NCI-H345 treated with DMSO at 0.1 percent for 48 hours (cell line): ENCODE data around the gene BABAM2.
"Not testable (repeated sequence)": the region's sequence is repeated elsewhere in the genome, so short reads cannot be mapped to it uniquely, and the experiment has no call there.

Source experiments
- DNase-seq: peaks from one replicate; lab custom pipeline; 2025; ENCODE audit not compliant: unreplicated experiment; lab: John Stamatoyannopoulos, UW

The BABAM2 gene

DNA sequence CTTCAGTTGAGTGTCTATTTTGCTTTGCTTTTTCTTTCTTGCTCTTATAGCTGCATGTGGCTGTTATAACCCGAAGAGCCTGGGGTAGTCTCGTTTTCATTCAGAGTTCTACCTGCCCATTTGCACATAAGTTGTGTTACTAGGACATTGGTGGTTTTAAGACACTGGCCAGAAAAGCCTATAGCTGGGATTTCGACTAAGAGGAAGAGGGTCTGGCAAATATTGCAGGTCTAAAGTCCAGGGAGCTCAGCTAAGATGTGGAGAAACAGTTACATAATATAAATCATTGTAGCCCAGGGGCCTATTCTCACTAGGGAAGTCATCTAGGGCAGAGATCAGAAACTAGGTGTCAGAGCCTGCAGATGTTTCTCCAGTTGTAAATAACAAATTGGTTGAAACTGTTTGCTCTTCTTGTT is 120.8 kb downstream of the BABAM2 start:
- no peak for DNase-seq

DNA sequence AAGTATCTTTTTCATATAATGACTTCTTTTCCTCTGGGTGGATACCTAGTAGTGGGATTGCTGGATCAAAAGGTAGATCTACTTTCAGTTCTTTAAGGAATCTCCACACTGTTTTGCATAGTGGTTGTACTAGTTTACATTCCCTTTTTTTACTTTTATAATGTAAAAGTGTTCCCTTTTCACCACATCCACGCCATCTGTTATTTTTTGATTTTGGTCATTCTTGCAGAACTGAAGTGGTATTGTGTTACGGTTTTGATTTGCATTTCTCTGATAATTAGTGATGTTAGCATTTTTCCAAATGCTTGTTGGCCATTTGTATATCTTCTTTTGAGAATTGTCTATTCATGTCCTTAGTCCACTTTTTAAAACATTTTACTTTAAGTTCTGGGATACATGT is 127.9 kb downstream of the BABAM2 start:
- DNase-seq: not testable (repeated sequence)

DNA sequence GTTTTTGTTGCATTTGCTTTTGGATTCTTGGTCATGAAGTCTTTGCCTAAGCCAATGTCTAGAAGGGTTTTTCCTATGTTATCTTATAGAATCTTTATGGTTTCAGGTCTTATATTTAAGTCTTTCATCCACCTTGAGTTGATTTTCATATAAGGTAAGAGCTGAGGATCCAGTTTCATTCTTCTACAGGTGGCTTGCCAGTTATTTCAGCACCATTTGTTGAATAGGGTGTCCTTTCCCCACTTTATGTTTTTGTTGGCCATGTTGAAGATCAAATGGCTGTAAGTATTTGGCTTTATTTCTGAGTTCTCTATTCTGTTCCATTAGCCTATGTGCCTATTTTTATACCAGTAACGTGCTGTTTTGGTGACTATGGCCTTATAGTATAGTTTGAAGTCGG is 129.0 kb downstream of the BABAM2 start:
- DNase-seq: not testable (repeated sequence)

DNA sequence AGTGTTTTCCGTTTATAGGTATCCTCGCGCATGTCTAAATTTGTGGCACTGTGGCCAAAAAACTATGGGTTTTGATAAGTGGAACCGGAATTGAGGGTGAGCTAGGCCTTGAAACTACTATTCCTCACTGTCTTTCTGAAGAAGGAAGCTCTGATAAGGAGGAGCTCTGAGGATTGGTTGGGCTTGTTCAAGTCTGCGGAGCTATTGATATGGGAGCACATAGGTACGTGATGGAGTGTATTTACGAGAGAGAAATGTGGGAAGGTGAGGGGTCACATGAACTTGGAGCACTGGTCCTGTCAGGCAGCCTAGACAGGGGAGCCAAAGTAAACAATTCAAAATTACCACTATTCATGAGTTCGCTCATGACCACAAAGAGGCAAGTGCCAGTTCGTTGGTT is 131.4 kb downstream of the BABAM2 start:
- DNase-seq: no peak

DNA sequence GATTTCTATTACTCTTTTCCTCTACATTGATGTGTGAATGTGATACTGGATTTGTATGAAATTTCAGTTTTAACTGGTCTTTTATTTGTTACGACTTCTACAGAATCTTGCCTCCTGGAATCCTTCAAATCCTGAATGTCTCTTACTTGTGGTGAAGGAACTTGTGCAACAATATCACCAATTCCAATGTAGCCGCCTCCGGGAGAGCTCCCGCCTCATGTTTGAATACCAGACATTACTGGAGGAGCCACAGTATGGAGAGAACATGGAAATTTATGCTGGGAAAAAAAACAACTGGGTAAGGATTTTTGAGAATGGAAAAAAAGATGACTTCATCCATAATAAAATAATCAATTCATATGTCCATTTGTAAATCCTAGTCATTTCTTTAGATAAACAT is 134.6 kb downstream of the BABAM2 start:
- no peak for DNase-seq

DNA sequence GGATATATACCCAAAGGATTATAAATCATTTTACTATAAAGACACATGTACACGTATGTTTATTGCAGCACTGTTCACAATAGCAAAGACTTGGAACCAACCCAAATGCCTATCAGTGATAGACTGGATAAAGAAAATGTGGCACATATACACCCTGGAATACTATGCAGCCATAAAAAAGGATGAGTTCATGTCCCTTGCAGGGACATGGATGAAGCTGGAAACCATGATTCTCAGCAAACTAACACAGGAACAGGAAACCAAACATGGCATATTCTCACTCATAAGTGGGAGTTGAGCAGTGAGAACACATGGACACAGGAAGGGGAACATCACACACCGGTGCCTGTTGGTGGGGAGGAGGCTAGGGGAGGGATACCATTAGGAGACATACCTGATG is 135.7 kb downstream of the BABAM2 start:
- DNase-seq: not testable (repeated sequence)

DNA sequence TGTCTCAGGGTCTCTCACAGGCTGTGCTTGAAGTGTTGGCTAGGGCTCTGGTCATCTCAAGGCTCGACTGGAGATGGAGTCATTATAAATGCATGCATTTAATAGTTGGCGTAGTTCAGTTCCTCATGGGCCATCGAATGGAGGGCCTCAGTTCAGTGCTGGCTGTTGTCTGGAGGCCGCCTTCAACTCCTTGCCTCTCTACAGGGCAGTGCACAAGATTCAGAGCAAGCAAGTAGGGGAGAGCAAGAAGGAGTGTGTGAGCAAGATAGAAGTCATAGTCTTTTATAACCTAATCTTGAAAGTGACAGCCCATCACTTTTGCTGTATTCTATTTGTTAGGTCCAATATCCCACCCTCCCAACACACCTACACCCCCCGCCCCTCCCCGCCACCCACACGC is 137.5 kb downstream of the BABAM2 start:
- no peak for DNase-seq

DNA sequence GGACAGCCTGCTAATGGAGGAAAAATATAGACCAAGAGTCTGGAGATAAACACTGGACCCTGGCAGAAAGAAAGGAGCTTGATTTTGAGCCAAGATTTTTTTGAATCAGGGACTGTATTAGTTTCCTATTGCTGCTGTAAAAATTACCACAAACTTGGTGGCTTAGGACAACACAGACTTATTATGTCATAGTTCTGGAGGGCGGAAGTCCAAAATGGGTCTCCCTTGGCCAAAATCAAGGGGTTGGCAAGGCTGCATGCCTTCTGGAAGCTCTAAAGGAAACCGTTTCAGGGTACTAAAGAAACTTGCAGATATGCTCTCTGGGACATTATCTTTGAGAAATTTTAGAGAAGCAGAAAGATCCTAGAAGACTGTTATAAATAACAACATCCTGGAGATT is 140.1 kb downstream of the BABAM2 start:
- DNase-seq: no peak

DNA sequence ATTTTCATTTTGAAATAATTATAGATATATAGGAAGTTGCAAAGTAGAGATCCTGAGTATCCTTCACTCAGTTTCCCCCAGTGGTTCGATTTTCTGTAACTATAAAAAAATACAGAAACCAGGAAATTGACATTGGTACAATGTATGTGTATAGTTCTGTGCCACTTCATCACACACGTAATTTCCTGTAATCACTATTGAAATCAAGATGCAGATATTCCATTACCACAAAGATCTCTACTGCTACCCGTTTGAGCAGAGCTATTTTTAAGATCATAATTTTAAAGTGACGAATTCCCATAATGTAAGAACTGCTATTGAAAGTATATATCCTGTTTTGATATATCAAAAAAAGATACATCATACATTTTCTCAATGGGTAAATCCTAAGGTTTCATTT is 142.3 kb downstream of the BABAM2 start:
- no peak for DNase-seq

DNA sequence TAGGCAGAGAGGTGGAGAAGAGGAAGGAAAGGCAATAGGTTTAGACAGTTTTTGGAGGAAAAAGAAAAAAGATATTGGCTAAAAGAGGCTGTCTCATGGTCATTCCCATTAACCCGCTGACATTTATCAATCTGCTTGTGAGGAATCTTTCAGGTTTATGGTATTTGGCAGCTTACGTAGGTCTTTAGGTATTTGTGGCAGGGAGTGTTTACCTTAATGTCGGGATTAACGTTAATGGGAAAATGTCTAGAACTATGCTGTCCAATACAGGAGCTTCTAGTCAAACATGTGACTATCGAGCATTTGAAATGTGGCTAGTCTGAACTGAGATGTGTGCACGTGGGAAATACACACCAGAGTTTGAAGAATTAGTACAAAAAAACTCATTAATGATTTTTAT is 144.2 kb downstream of the BABAM2 start:
- no peak for DNase-seq

DNA sequence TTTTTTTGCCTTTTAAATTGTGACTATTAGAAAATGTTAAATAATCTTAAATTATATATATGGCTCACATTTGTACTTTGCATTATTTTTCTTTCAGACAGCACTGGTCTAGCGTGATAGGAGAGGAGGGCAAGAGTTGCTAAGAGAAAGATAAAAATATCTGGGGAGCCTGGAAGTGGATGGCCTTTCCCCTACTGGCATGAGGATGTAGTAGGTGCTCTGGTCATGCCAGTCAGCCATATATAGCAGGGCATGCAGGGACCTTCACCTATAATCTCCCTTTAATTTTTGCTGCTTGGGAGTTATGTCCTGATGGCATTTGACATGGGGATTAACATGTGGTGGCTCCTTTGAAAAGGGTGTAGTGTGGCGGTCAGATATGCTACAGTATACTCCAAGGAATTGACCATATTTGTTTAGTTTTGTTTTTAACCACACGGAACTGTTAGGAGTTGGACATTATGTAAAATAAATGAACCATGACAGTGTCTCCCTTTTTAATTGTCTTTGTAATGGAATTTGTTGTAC is 144.7 kb downstream of the BABAM2 start:
- DNase-seq: no peak

DNA sequence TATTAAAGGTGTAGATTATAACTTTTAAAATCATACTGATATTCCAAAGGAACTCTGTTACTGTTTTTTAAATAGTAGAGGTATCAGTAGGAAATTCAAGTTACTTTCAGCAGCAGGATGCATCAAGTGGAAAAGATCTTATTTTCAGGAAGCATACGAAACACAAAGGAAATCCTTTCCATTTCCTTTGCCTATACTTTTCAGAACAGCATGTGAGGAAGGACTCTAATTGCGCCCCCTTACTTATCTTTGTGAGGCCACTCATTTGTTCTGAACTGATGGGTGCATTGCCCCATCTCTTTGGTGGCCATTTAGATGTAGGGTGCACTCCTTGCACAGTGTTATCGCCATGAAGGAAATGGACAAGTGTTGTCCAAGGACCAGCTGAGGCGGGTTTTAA is 145.3 kb downstream of the BABAM2 start:
- DNase-seq: no peak

DNA sequence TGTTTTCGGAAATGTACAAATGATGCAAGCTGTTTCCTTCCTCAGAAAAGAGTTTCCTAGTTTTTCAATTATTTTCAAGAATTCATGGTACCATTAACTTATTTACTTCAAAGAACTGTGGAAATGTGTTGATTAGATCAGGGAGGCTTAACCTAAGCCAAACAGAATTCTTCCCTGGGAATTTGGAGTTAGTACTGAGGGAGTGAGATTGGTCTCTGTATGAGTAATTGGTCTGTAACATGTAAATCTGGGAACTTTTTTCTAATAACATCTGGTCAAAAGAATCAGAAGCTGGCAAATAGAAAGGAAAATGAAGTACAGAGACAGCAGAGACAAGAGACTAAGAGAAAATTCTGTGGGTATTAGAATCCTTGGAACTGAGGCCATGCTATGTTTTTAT is 145.8 kb downstream of the BABAM2 start:
- DNase-seq: no peak

DNA sequence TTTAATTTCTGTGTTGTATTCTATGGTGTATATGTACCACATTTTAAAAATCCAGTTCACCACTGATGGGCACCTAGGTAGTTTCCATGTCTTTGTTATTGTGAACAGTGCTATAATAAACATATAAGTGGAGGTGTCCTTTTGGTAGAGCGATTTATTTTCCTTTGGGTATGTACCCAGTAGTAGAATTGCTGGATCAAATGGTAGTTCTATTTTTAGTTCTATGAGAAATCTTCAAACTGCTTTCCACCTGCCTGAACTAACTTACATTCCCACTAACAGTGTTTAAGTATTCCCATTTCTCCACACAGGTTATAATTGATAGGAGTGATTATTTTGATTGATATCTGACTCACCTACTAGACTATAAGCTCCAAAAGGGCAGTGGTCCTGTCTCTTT is 148.2 kb downstream of the BABAM2 start:
- DNase-seq: no peak

DNA sequence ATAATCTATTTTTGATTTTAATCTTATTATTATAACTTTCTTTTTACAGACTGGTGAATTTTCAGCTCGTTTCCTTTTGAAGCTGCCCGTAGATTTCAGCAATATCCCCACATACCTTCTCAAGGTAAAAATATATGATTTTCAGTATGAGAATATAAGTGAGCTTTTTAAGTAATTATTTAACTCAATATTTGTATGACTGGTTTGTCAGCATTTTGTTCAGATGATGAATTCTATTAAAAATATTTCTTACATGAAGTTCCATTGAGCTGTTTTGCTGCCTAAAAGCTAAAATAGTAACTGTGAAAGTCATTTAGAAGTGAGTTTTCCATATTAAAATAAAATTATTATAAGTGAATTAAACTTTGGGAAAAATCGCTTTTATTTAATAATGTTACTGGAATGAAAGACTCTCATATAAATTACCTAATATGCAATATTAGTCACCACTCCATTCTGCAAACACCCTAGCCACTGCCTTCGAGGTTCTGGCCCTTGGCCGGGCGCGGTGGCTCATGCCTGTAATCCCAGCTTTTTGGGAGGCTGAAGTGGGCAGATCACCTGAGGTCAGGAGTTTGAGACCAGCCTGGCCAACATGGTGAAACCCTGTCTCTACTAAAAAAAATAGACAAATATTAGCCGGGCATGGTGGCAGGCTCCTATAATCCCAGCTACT is 155.3 kb downstream of the BABAM2 start:
- no peak for DNase-seq

DNA sequence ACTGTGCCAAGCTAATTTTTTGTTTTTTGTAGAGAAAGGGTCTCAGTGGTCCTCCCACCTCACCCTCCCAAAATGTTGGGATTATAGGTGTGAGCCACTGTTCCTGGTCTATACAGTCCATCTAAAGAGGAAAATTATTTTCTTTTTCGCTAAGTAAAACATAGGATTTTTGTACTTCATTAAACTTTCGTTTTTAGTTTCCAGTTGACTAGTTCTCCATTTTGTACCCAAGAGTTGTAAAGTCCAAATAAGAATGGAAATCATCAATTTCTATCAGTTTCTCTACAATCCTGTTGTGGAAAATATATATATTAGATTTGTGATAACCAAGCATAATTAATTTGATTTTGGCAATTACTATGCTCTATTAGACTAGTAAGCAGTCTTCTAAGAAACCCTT is 156.4 kb downstream of the BABAM2 start:
- no peak for DNase-seq

DNA sequence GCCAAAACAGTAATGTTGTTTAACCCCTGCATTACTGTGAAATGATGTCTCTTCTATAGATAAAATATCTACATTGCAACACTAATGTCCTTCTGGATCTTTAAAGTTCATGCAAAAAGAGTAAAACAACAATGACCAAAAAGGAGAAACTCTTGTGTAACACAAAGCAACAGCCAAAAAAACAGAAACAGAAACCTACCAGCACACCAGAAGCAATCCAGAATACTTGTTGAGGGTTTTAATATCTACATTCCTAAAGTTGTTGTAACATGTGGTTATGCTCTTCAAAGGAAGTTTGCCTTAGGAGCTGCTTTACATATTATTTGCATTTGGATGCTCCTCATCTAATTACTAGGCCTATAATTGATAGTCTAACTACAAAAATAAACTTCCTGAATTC is 157.2 kb downstream of the BABAM2 start:
- no peak for DNase-seq

DNA sequence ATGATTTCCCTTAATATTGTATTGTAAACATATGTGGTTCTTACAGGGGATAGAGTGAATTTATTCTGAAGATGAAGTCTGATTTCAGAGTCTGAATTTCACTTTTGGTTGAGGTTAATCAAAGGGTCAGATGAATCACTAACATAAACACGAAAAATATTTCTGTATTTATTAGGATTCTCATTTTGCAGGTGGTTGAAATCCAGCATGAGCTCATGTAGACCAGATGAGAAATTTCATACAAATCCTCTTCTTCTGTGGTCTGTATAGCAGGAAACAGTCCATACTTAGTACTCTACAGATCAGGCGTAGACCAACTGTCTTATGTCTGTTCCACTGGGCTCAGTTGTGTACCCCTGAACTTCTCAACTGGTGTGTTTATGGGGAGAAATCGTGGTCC is 157.8 kb downstream of the BABAM2 start:
- no peak for DNase-seq

DNA sequence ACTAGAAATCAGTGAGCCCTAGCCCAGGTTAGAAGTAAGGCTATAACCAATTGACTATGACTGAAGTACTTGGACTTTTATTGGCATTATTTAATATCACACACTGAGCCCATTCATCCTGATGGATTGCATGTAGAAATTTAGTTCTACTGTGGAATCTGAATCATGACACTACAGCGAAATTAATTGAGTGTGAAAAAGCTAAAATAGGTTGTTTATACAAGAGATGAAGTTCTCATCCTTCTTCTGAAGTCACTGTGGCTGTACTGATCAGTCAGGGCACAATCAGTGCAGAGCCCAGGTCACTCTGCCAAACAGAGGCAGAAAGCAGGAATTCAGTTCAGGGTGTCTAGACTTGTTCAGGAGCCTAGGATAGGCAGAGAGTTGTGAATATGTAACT is 158.9 kb downstream of the BABAM2 start:
- DNase-seq: no peak

DNA sequence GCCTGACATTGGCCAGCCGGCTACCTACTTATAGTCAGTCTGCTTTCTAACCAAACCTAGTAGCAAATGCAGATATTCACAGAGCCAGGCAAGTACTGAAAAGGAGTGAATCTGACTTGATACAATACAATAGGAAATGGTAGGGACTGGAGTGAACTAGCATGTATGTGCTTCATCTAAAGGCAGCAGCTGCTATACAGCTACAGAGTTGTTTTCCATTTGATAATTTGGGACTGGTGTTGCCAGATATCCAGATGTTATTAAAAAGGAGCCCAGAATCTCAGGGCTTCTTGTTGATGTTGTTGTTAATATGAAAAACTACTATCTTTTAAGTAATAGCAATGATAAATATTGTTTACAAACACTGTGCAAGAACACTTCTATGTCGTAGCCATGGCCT is 159.4 kb downstream of the BABAM2 start:
- DNase-seq: no peak

DNA sequence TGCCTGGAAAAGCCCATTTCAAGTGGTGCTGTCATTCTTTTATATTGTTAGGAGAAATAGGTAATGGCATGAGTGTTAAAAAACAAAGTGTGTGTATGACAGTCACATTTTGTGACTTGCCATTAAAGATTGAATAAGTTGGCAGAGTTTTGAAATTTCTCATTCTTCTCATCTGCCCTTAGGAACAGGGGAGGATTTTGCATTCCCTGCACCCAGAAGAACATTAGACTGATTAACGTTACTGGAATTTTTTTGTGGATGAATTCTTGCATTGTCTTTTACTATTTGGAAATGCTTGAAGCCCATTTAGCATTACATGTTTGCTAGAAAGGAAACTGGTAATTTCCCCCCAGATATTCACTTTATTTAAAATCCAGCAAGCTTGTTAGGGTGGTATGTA is 162.2 kb downstream of the BABAM2 start:
- no peak for DNase-seq

DNA sequence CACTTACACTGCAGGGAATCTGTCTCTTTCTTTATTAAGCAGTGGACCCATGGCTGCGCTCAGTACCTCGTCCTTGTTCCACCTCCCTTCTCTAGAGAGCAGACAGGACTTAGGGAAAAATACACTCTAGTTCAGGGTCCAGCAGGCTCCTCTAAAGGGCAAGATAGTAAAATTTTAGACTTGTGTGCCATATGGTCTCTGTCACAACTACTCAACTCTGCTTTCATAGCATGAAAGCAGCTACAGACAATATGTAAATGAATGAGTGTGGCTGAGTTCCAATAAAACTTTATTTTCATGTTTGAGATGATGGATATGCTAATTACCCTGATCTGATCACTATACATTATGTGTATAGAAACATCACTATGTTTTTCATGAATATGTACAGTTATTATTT is 163.1 kb downstream of the BABAM2 start:
- no peak for DNase-seq

DNA sequence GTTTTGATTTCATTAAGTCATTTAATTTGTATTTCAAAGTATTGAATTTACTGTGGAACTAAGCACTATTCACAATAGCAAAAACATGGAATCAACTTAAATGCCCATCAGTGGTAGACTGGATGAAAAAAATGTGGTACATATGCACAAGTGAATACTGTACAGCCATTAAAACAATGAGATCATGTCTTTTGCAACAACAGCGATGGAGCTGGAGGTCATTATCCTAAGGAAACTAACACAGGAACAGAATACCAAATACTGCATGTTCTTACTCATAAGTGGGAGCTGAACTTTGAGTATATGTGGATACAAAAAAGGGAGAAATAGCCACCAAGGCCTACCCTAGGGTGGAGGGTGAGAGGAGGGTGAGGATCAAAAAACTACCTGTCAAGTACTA is 164.4 kb downstream of the BABAM2 start:
- no peak for DNase-seq
